AG04449 (cell line): ENCODE results near the gene NOS1AP.
"Not testable (repeated sequence)": the region's sequence is repeated elsewhere in the genome, so short reads cannot be mapped to it uniquely, and the experiment has no call there.

ENCODE experiments used
- CTCF ChIA-PET: fragments of 350-600 bp; formaldehyde crosslinking; extraction: SDS; loops from one replicate; lab custom pipeline; 2021; ENCODE audit warnings: antibody characterized with exemption; lab: Yijun Ruan, JAX
- POLR2A ChIA-PET: fragments of 400-600, 350-600 bp; formaldehyde crosslinking; extraction: SDS; loops from one replicate; lab custom pipeline; 2020; ENCODE audit warnings: antibody characterized with exemption, inconsistent platforms; lab: Yijun Ruan, JAX
- DNase-seq: peaks from one replicate; pipeline ENCODE4 v3.0.0-alpha.2; 2010; ENCODE audit warnings: low read depth, low spot score
- H3K4me3 ChIP-seq: 2 replicates; pipeline ENCODE4 v1.5.1; 2011; ENCODE audit warnings: low read depth, mild to moderate bottlenecking, control low read depth, low read length
- TF ChIP-seq, protein P1 (sequence below): IDR thresholded peaks from one replicate; pipeline ENCODE4 v1.5.1; 2011; ENCODE audit warnings: mild to moderate bottlenecking, moderate library complexity, low read length, control low read depth, inconsistent platforms; ENCODE audit not compliant: insufficient read depth; ENCODE audit errors: missing control alignments

Gene NOS1AP

DNA sequence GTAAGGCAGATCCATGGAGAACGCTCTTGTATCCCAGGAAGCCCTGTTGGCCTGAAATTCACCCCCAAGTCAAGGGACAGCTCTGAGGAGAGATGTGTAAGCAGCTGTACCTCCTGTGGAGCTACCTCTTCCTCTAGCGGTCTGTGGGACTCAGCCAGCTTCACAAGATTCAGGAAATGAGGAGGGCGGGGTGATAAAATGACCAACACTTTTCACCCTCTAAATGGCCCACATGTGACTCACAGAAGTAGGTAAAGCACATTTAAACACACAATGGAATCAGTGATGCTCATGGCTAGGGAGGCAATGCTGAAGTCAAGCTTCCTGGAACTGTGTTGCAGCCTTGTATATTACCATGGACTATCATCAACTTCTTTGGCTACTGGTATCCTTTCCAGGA lies 342.5 kb downstream of the NOS1AP start, which contains the start of gene SH2D1B:
Gene SH2D1B (minus strand): TSS at position 135 of the 400 bp plus-strand sequence. CDS start 120 bp downstream, at position 15.
- TF ChIP-seq, protein P1, sequence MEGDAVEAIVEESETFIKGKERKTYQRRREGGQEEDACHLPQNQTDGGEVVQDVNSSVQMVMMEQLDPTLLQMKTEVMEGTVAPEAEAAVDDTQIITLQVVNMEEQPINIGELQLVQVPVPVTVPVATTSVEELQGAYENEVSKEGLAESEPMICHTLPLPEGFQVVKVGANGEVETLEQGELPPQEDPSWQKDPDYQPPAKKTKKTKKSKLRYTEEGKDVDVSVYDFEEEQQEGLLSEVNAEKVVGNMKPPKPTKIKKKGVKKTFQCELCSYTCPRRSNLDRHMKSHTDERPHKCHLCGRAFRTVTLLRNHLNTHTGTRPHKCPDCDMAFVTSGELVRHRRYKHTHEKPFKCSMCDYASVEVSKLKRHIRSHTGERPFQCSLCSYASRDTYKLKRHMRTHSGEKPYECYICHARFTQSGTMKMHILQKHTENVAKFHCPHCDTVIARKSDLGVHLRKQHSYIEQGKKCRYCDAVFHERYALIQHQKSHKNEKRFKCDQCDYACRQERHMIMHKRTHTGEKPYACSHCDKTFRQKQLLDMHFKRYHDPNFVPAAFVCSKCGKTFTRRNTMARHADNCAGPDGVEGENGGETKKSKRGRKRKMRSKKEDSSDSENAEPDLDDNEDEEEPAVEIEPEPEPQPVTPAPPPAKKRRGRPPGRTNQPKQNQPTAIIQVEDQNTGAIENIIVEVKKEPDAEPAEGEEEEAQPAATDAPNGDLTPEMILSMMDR, result no peak
- DNase-seq, result no peak
- CTCF ChIA-PET, result no interaction called here
- POLR2A ChIA-PET, result no interaction called here
- H3K4me3 ChIP-seq, result no peak within 1 kb of the TSS

DNA sequence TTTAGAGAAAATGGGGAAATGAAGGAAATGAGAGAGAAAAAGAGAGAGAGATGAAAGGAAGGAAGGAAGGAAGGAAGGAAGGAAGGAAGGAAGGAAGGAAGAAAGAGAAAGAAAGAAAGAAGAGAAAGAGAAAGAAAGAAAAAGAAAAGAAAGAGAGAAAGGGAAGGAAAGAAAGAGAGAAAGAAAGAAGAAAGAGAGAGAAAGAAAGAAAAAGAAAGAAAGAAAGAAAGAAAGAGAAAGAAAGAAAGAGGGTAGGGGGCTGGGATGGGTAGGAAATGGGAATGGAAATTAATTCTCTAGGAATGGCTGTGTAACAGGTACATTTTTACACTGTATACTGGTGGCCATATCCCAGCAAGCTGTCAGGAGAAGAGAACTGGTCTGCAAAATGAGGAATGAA lies 346.7 kb downstream of the NOS1AP start:
- CTCF ChIA-PET, result no interaction called here
- no peak for DNase-seq
- TF ChIP-seq, protein P1, result no peak
- POLR2A ChIA-PET, result no interaction called here
- no peak overlapping the region for H3K4me3 ChIP-seq

DNA sequence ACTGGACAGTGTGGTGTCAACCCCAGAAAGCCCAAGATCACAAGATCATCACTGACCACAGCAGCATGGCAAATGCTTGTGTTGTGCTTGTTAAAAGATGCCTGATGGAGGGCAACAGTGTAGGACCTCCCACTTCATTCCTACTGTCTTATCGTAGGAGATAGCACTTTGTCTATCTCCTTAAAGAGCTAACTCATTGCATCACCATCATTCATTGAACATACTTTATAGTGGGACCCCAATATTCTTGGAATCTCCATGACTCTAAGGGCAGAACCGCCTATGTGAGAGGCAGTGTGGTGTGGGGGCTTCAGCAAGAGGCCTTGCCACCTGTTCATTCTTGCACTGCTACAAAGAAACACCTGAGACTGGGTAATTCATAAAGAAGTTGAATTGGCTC lies 347.4 kb downstream of the NOS1AP start:
- ChIA-PET POLR2A (no interaction called here), CTCF (no interaction called here)
- TF ChIP-seq, protein P1, result no peak
- no peak overlapping the region for H3K4me3 ChIP-seq
- DNase-seq, result no peak

DNA sequence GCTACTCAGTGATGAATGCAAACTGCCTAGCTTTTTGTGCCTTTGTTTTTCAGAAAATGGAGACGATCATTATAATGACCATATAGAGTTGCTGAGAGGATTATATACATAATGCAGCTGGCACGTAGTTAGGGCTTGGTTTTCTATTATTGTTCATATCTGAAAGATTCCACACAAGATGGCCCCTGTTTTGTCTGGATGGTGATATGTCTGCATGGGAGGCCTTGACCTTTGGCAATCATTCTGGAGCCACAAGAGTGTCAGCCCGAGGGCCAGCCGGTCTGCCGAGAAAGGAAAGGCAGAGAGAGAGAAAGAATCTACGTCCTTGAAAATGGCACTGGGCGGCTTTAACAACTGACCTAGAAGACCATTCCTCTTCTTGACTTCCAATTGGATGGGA lies 348.2 kb downstream of the NOS1AP start:
- TF ChIP-seq, protein P1, result no peak
- POLR2A ChIA-PET, result no interaction called here
- no peak overlapping the region for H3K4me3 ChIP-seq
- CTCF ChIA-PET, result no interaction called here
- DNase-seq, result no peak

DNA sequence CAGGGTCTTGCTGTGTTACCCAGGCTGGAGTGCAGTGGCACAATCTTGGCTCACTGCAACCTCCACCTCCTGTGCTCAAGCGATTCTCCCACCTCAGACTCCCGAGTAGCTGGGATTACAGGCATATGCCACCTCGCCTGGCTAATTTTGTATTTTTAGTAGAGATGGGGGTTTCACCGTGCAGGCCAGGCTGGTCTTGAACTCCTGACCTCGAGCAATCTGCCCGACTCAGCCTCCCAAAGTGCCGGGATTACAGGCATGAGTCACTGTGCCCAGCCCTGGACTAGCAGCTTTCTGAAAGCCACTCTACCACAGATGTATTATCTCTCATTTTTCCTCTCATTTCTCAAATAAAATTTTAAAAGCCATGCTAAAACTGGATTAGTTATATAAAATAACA lies 349.1 kb downstream of the NOS1AP start:
- DNase-seq, POLR2A ChIA-PET, H3K4me3 ChIP-seq, CTCF ChIA-PET: not testable (repeated sequence)

DNA sequence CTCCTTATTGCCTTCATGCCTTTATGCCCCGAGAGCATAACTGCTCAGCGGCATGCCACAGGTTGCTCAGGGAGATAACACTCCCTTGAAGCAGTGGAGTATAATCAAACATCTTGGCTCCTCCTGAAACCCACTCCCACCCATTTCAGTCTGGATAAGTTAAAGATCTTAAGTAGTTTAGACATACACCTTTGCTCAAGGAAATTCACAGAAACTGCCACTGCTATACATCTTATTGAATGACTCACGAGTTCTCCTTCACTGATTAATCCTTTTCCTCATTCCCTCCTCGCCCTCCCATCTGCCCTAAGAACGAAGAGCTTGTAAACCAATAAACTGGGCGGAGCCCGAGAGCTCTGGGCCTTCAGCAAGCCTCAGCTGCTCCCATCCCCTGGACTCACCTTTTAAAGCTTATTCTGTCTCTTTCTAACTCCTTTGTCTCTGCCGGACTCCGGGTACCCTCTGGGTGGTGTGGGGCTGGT lies 350.0 kb downstream of the NOS1AP start:
- H3K4me3 ChIP-seq, DNase-seq, CTCF ChIA-PET, POLR2A ChIA-PET: not testable (repeated sequence)
